SH-SY5Y (cell line): ENCODE measurements around the gene RIMBP3C.

Source experiments
- GATA2 ChIP-seq: IDR thresholded peaks from 2 replicates; pipeline ENCODE4 v1.6.1; 2011; ENCODE audit warnings: mild to moderate bottlenecking, low read depth, low read length
- GATA3 ChIP-seq: IDR thresholded peaks from 2 replicates; pipeline ENCODE4 v1.6.1; 2011; ENCODE audit warnings: low read depth, mild to moderate bottlenecking, low read length, moderate library complexity

GRCh38 chr22:21598302-21598701 is 47.0 kb upstream of the RIMBP3C start:
- TF ChIP-seq GATA2 (no peak), GATA3 (no peak)
